IPS DF 4.7 (cell line): Measurements from ENCODE around the gene PODXL2.
A peak's percentile ranks its signal among the peaks of the same experiment; 100 is the strongest.

Source experiments
- DNase-seq: peaks from one replicate; pipeline ENCODE4 v3.0.0-alpha.2; 2013; ENCODE audit warnings: low spot score; ENCODE audit errors: extremely low read depth

The PODXL2 gene

GRCh38 chr3:127628788-127629466, at the start of gene PODXL2:
Gene PODXL2, plus strand, starts transcription at chr3:127629185. Its CDS starts 35 bp downstream, at chr3:127629220.
- no peak for DNase-seq

- DNase-seq: no peak
Measured at GRCh38 chr3:127580327-127581060, 48.5 kb upstream of the PODXL2 start.

GRCh38 chr3:127584734-127585133, 44.3 kb upstream of the PODXL2 start:
- DNase-seq: no peak

- no peak for DNase-seq
Measured at GRCh38 chr3:127585163-127585812, 43.7 kb upstream of the PODXL2 start.

- DNase-seq: no peak
Measured at GRCh38 chr3:127585813-127586413, 43.1 kb upstream of the PODXL2 start.

- DNase-seq: no peak
Measured at GRCh38 chr3:127587876-127588275, 41.1 kb upstream of the PODXL2 start.

- DNase-seq: no peak
Measured at GRCh38 chr3:127588806-127589577, 40.0 kb upstream of the PODXL2 start.

- no peak for DNase-seq
Measured at GRCh38 chr3:127589600-127590281, 39.2 kb upstream of the PODXL2 start.

GRCh38 chr3:127590282-127590592, 38.7 kb upstream of the PODXL2 start:
- DNase-seq: no peak

- DNase-seq: peak; percentile 95
Measured at GRCh38 chr3:127590593-127591465, 38.2 kb upstream of the PODXL2 start, which contains the start of gene TPRA1. Gene TPRA1, minus strand, starts transcription at chr3:127590733. Its CDS starts 10,587 bp downstream, at chr3:127580146.

GRCh38 chr3:127593178-127593577, 35.8 kb upstream of the PODXL2 start:
- DNase-seq: no peak

- DNase-seq: no peak
Measured at GRCh38 chr3:127595303-127595702, 33.7 kb upstream of the PODXL2 start.

GRCh38 chr3:127597020-127597771, 31.8 kb upstream of the PODXL2 start:
- no peak for DNase-seq

GRCh38 chr3:127598841-127599570, 30.0 kb upstream of the PODXL2 start:
- DNase-seq: no peak

GRCh38 chr3:127600749-127601456, 28.1 kb upstream of the PODXL2 start:
- no peak for DNase-seq

- no peak for DNase-seq
Measured at GRCh38 chr3:127604035-127604434, 24.9 kb upstream of the PODXL2 start.

- no peak for DNase-seq
Measured at GRCh38 chr3:127604546-127605165, 24.3 kb upstream of the PODXL2 start.
